Activated CD4-positive, CD25-positive, alpha-beta regulatory T cell treated with anti-CD3 and anti-CD28 coated beads, Interleukin-2, amount 50 U/mL, for 24 hours (primary cell): ENCODE data around the gene CITED1.

Experiments used
- ATAC-seq, 2 donors: fragments of 150-1000 bp; cut with Tn5 transposase; one replicate each; pipeline ENCODE4 v1.10.0; 2021; ENCODE audit warnings: mild to moderate bottlenecking in 1 of 2, moderate library complexity in 1 of 2

Gene CITED1

GRCh38 chrX:72269671-72270251, 36.0 kb downstream of the CITED1 start:
- ATAC-seq: peak; percentile 41

GRCh38 chrX:72268597-72269365, 36.9 kb downstream of the CITED1 start:
- ATAC-seq: no peak

GRCh38 chrX:72265263-72265662, 40.5 kb downstream of the CITED1 start:
- no peak for ATAC-seq

GRCh38 chrX:72262077-72262476, 43.6 kb downstream of the CITED1 start:
- ATAC-seq: no peak

- no peak for ATAC-seq
These were observed 45.3 kb downstream of the CITED1 start for GRCh38 chrX:72260448-72260847.

- ATAC-seq: no peak
These were observed 47.5 kb downstream of the CITED1 start for GRCh38 chrX:72258174-72258573.

GRCh38 chrX:72255864-72256263, 49.9 kb downstream of the CITED1 start:
- ATAC-seq: no peak

GRCh38 chrX:72255445-72255844, 50.3 kb downstream of the CITED1 start:
- no peak for ATAC-seq

GRCh38 chrX:72254816-72255215, 50.9 kb downstream of the CITED1 start:
- ATAC-seq: no peak

GRCh38 chrX:72253686-72254085, 52.0 kb downstream of the CITED1 start:
- ATAC-seq: no peak
